K562 (cell line): ENCODE data around the gene LUZP1. TPM values are rescaled to one million over a fixed set of nuclear protein-coding genes. Genes with fewer than 3 reads are reported as not detected.

Experiments
- BMI1 ChIP-seq: fragments of 150-350 bp; IDR thresholded peaks from 2 replicates; pipeline ENCODE4 v1.6.1; 2014; ENCODE audit warnings: low read length
- CCAR2 ChIP-seq: fragments of 200-400 bp; formaldehyde crosslinking; IDR thresholded peaks from 2 replicates; pipeline ENCODE4 v1.6.1; 2017; ENCODE audit warnings: mild to moderate bottlenecking, low read depth, low read length
- DNMT1 ChIP-seq: fragments of 450-650 bp; IDR thresholded peaks from 2 replicates; pipeline ENCODE4 v1.6.1; 2016; ENCODE audit warnings: antibody characterized with exemption, mild to moderate bottlenecking
- ELF4 ChIP-seq: fragments of 450-650 bp; formaldehyde crosslinking; IDR thresholded peaks from 2 replicates; pipeline ENCODE4 v1.4.0; 2022; ENCODE audit warnings: missing genetic modification characterization
- GATA2 ChIP-seq: sonication (generic); formaldehyde crosslinking; IDR thresholded peaks from 2 replicates; pipeline ENCODE4 v1.4.0; 2020; ENCODE audit warnings: mild to moderate bottlenecking, missing genetic modification reagents
- HDAC6 ChIP-seq: IDR thresholded peaks from 2 replicates; pipeline ENCODE4 v1.6.1; 2012; ENCODE audit warnings: low read depth, mild to moderate bottlenecking, control low read depth, inconsistent platforms, low read length, moderate library complexity
- IRF2 ChIP-seq: sonication (generic); formaldehyde crosslinking; IDR thresholded peaks from 2 replicates; pipeline ENCODE4 v1.8.1; 2022; ENCODE audit warnings: mild to moderate bottlenecking, missing genetic modification reagents
- MCM5 ChIP-seq: fragments of 450-650 bp; IDR thresholded peaks from 2 replicates; pipeline ENCODE4 v1.6.1; 2016; ENCODE audit warnings: low read depth
- MYBL2 ChIP-seq, 2 experiments: fragments of 450-650 bp in 1 of 2; sonication (generic) in 1 of 2; formaldehyde crosslinking in 1 of 2; IDR thresholded peaks; 2 replicates each; pipeline versions ENCODE4 v1.6.1 to v1.8.1; 2017 to 2022; ENCODE audit warnings: borderline replicate concordance in 1 of 2, inconsistent platforms in 1 of 2, low read depth in 1 of 2, mild to moderate bottlenecking in 1 of 2, missing genetic modification reagents in 1 of 2, moderate library complexity in 1 of 2
- PHF20 ChIP-seq: fragments of 450-650 bp; IDR thresholded peaks from 2 replicates; pipeline ENCODE4 v1.6.1; 2018; ENCODE audit not compliant: partially characterized antibody
- RCOR1 ChIP-seq, 2 experiments: IDR thresholded peaks; 2 replicates each; pipeline ENCODE4 v1.6.1; 2012; ENCODE audit warnings: low read depth in 2 of 2, low read length in 2 of 2, borderline replicate concordance in 1 of 2, improper control_type of control experiment in 1 of 2
- SIRT6 ChIP-seq: IDR thresholded peaks from one replicate; pipeline ENCODE4 v1.6.1; 2012; ENCODE audit warnings: low read depth, mild to moderate bottlenecking, control low read depth, inconsistent platforms, low read length, moderate library complexity
- TAF1 ChIP-seq: IDR thresholded peaks from 2 replicates; pipeline ENCODE4 v1.6.1; 2011; ENCODE audit warnings: mild to moderate bottlenecking, low read length, moderate library complexity; ENCODE audit not compliant: insufficient read depth, control insufficient read depth, severe bottlenecking; ENCODE audit errors: extremely low read depth
- TCF3 ChIP-seq: sonication (generic); formaldehyde crosslinking; IDR thresholded peaks from 2 replicates; pipeline ENCODE4 v1.4.0; 2020; ENCODE audit warnings: mild to moderate bottlenecking, missing genetic modification reagents
- ZNF77 ChIP-seq: fragments of 250-450 bp; sonication (Bioruptor Pico); IDR thresholded peaks from 2 replicates; pipeline ENCODE4 v1.5.0; 2020
- polyA plus RNA-seq, 8 experiments: library from polyadenylated mRNA; depleted of rRNA in 4 of 8; stranded (reverse) in 5 of 8; unstranded in 3 of 8; fragments of >200 nt; fragmentation: Nextera tagmentation in 2 of 8; fragmentation: Illumina TruSeq in 1 of 8; extraction: Ambion mirVana in 2 of 8; extraction: Trizol in 1 of 8; gene quantifications; 2 replicates each; pipeline versions ENCODE4 v1.2.1 to v1.2.3, GENCODE V29; 2011 to 2014; ENCODE audit warnings: inconsistent platforms in 1 of 8, missing spikeins in 1 of 8
- total RNA-seq, 7 experiments: library from RNA; depleted of rRNA in 6 of 7; stranded (reverse); fragments of >200 nt in 6 of 7; fragmentation: Illumina TruSeq in 2 of 7; extraction: Trizol in 2 of 7; gene quantifications; 2 replicates each; pipeline versions ENCODE4 v1.2.1 to v1.2.3, GENCODE V29; 2011 to 2021; ENCODE audit warnings: low replicate concordance in 1 of 7
- TF ChIP-seq, protein P1 (sequence below): sonication (generic); formaldehyde crosslinking; IDR thresholded peaks from 2 replicates; pipeline ENCODE4 v1.8.0; 2022; ENCODE audit warnings: mild to moderate bottlenecking, missing genetic modification reagents, borderline replicate concordance
- TF ChIP-seq, protein P2 (sequence below): fragments of 450-650 bp; IDR thresholded peaks from 2 replicates; pipeline ENCODE4 v1.6.1; 2017; ENCODE audit warnings: mild to moderate bottlenecking, moderate library complexity
- TF ChIP-seq, protein P3 (sequence below): sonication (generic); formaldehyde crosslinking; IDR thresholded peaks from 2 replicates; pipeline ENCODE4 v1.8.1; 2023; ENCODE audit warnings: mild to moderate bottlenecking, missing genetic modification reagents
- TF ChIP-seq, protein P4 (sequence below): fragments of 250-450 bp; sonication (Bioruptor Pico); IDR thresholded peaks from 2 replicates; pipeline ENCODE4 v1.4.0; 2020; ENCODE audit warnings: mild to moderate bottlenecking, moderate library complexity
- TF ChIP-seq, protein P5 (sequence below): IDR thresholded peaks from 3 replicates; pipeline ENCODE4 v1.6.1; 2011; ENCODE audit warnings: borderline replicate concordance, mild to moderate bottlenecking; ENCODE audit not compliant: insufficient read length, insufficient read depth

LUZP1 gene
- total and polyA plus RNA-seq, 9 of the 15 experiments (the other 6 are each of a cell fraction or from before 2014, with no cell fraction given) = 6.5 to 19.1 (median 12.4) TPM

DNA sequence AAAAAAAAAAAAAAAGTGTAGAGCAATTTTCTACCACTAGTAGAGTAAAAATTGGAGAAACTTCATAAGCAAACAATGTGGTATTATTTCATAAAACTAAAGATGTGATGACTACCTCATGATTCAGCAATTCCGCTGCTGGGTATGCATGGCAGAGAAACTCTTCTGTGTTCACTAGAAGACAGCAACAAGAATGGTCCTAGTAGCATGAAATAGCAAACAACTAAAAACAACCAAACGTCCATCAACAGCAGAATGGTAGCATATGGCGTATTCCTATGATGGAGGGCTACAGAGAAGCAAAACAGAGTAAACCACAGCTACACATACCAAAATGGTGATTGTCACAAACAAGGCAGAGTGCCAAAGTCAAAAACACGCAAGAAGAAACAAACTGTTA is 29.7 kb upstream of the LUZP1 start (continued):
- TF ChIP-seq, protein P1, sequence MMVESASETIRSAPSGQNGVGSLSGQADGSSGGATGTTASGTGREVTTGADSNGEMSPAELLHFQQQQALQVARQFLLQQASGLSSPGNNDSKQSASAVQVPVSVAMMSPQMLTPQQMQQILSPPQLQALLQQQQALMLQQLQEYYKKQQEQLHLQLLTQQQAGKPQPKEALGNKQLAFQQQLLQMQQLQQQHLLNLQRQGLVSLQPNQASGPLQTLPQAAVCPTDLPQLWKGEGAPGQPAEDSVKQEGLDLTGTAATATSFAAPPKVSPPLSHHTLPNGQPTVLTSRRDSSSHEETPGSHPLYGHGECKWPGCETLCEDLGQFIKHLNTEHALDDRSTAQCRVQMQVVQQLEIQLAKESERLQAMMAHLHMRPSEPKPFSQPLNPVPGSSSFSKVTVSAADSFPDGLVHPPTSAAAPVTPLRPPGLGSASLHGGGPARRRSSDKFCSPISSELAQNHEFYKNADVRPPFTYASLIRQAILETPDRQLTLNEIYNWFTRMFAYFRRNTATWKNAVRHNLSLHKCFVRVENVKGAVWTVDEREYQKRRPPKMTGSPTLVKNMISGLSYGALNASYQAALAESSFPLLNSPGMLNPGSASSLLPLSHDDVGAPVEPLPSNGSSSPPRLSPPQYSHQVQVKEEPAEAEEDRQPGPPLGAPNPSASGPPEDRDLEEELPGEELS = no peak
- TF ChIP-seq GATA2 (no peak), BMI1 (no peak), HDAC6 (no peak), RCOR1 (IDR thresholded peaks at IDR 0.05; ENCODE audit: borderline replicate concordance in 1 of 2, low read depth in 2 of 2, low read length in 2 of 2) (no peak), CCAR2 (no peak), SIRT6 (no peak), ZNF77 (no peak), ELF4 (CRISPR knock-in tag) (no peak), TAF1 (no peak), MYBL2 (IDR thresholded peaks at IDR 0.05; ENCODE audit: low read depth) (no peak), MYBL2 (CRISPR knock-in tag; IDR thresholded peaks at IDR 0.05; ENCODE audit: borderline replicate concordance) (no peak), DNMT1 (no peak), IRF2 (CRISPR knock-in tag) (no peak), PHF20 (no peak), MCM5 (no peak), TCF3 (CRISPR knock-in tag) (no peak)
- TF ChIP-seq, protein P2, sequence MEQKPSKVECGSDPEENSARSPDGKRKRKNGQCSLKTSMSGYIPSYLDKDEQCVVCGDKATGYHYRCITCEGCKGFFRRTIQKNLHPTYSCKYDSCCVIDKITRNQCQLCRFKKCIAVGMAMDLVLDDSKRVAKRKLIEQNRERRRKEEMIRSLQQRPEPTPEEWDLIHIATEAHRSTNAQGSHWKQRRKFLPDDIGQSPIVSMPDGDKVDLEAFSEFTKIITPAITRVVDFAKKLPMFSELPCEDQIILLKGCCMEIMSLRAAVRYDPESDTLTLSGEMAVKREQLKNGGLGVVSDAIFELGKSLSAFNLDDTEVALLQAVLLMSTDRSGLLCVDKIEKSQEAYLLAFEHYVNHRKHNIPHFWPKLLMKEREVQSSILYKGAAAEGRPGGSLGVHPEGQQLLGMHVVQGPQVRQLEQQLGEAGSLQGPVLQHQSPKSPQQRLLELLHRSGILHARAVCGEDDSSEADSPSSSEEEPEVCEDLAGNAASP = no peak
- TF ChIP-seq, protein P3, sequence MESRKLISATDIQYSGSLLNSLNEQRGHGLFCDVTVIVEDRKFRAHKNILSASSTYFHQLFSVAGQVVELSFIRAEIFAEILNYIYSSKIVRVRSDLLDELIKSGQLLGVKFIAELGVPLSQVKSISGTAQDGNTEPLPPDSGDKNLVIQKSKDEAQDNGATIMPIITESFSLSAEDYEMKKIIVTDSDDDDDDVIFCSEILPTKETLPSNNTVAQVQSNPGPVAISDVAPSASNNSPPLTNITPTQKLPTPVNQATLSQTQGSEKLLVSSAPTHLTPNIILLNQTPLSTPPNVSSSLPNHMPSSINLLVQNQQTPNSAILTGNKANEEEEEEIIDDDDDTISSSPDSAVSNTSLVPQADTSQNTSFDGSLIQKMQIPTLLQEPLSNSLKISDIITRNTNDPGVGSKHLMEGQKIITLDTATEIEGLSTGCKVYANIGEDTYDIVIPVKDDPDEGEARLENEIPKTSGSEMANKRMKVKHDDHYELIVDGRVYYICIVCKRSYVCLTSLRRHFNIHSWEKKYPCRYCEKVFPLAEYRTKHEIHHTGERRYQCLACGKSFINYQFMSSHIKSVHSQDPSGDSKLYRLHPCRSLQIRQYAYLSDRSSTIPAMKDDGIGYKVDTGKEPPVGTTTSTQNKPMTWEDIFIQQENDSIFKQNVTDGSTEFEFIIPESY (CRISPR knock-in tag) = no peak
- TF ChIP-seq, protein P4, sequence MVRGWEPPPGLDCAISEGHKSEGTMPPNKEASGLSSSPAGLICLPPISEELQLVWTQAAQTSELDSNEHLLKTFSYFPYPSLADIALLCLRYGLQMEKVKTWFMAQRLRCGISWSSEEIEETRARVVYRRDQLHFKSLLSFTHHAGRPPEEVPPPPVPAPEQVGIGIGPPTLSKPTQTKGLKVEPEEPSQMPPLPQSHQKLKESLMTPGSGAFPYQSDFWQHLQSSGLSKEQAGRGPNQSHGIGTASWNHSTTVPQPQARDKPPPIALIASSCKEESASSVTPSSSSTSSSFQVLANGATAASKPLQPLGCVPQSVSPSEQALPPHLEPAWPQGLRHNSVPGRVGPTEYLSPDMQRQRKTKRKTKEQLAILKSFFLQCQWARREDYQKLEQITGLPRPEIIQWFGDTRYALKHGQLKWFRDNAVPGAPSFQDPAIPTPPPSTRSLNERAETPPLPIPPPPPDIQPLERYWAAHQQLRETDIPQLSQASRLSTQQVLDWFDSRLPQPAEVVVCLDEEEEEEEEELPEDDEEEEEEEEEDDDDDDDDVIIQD = no peak
- TF ChIP-seq, protein P5, sequence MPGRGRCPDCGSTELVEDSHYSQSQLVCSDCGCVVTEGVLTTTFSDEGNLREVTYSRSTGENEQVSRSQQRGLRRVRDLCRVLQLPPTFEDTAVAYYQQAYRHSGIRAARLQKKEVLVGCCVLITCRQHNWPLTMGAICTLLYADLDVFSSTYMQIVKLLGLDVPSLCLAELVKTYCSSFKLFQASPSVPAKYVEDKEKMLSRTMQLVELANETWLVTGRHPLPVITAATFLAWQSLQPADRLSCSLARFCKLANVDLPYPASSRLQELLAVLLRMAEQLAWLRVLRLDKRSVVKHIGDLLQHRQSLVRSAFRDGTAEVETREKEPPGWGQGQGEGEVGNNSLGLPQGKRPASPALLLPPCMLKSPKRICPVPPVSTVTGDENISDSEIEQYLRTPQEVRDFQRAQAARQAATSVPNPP = no peak
- TF ChIP-seq, all 486 proteins: peak for 11
